ACHN (cell line): Measurements from ENCODE around the gene FNDC3B.
"Not testable (repeated sequence)": the region's sequence is repeated elsewhere in the genome, so short reads cannot be mapped to it uniquely, and the experiment has no call there.

ENCODE experiments used
- DNase-seq: peaks from one replicate; pipeline ENCODE4 v3.0.0-alpha.2; 2015
- in situ Hi-C: cut with HindIII; loops from 2 replicates; pipeline ENCODE4 v1.10.0; 2017; ENCODE audit warnings: low sequenced_read_pairs, low pct_ligation_motif_present, low pct_unique_long_range_greater_than_20kb

FNDC3B gene

GRCh38 chr3:172082820-172083513 is 43.6 kb downstream of the FNDC3B start:
- in situ Hi-C loops = no loop called here
- DNase-seq = no peak

DNA sequence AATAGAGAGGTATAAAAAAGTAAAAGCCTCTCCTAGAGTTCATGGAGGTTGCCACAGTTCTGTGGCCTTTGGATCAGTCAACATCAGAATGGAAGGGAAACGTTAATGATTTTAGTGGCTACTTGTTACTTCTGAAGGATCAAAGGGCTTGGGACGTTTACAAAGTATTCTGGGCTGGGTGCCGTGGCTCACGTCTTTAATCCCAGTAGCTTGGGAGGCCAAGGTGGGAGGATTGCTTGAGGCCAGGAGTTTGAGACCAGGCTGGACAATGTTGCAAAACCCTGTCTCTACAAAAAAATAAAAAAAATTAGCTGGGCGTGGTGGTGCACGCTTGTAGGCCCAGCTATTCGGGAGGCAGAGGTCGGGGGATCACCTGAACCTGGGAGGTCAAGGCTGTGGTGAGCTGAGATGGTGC is 44.6 kb downstream of the FNDC3B start:
- no peak for DNase-seq
- in situ Hi-C loops = no loop called here

GRCh38 chr3:172084871-172085556 is 45.6 kb downstream of the FNDC3B start:
- in situ Hi-C loops = no loop called here

DNA sequence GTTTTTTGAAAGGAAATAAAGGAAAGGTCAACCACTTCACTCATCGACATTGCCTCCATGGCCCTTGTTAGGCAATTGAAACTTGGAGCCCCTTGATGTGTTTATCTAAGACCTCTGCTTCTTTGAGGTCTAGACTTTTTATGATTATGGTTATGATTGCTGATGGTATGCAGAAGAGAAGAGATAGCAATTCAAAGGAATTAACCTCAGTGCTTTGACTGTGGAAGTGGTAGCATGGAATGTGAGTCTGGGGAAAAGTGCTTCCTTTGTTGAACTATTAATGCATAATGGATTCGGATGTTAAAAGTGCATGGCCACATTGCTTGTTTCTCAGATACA is 46.1 kb downstream of the FNDC3B start:
- in situ Hi-C loops = no loop called here

More at GRCh38 chr3:172084871-172085556, 45.6 kb downstream of the FNDC3B start:
- DNase-seq = no peak

GRCh38 chr3:172086071-172086470 is 46.7 kb downstream of the FNDC3B start:
- DNase-seq = no peak
- in situ Hi-C loops = no loop called here

More for the DNA sequence above, 46.1 kb downstream of the FNDC3B start:
- no peak for DNase-seq

DNA sequence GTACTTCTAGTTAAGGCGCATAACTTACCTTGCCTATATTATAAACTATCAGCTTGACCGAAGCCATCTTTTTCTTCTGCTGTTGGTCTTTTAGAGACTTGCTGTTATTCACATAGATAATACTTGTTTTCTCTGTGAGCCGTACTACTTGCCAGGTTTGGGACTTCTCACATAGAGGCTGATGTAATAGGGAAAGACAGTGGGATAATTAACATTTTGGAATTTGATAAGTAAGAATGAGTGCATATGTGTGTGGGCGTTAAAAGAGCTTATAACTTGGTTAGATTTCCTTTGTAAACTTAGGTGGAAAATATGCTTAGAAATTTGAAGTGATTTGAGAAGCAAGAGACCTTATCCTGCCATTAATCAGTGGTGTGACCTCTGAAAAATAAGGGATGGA is 47.8 kb downstream of the FNDC3B start:
- no peak for DNase-seq
- in situ Hi-C loops = no loop called here

DNA sequence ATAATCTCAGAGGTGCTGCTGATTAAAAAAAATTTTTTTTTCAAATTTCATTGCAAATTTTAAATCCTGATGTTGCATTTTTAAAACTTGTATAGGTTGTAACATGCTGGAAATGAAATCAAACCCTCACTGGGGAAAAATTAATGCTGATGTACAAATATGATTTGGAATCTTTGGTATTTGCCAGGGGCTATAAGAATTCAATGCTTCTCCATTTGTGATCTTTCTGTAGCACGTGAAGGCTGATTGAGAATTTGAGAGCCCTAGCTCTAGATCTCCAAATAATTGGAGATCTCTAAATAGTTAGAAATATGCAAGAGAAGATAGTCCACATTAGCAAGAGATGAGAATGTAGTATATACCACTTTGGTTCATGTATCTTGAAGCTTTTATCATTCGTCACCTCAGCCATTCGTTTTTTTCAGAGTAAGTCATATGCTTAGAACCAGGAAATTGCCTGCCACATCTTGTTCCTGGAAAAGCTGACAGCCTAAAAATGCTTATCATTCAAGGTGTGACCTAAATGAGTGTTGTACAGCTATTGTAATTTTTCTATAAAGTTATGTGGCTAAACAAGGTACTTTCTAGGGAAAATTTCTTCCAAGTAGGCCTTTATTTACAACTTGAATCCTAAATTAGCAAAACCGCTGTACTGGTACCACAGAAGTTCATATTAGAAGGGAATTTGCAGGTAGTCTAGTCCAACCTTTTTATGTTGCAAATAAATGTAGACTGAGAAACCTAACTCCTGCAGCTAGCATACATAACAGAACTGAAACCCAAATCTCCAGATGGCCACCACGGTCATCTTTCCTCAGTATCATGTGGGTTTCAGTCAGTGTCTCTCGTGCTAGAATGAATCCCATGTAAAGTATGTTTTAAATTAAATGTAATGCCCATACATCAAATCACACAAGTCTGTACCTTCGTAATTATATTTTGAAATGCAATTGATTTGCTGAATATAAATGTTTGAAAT is 48.5 kb downstream of the FNDC3B start:
- in situ Hi-C loops = no loop called here

GRCh38 chr3:172089250-172089649 is 49.9 kb downstream of the FNDC3B start:
- in situ Hi-C loops = no loop called here
- DNase-seq = no peak

More for the DNA sequence above, 48.5 kb downstream of the FNDC3B start:
- no peak for DNase-seq

- in situ Hi-C loops = no loop called here
- DNase-seq = no peak
These were observed 50.7 kb downstream of the FNDC3B start for GRCh38 chr3:172090035-172090434.

DNA sequence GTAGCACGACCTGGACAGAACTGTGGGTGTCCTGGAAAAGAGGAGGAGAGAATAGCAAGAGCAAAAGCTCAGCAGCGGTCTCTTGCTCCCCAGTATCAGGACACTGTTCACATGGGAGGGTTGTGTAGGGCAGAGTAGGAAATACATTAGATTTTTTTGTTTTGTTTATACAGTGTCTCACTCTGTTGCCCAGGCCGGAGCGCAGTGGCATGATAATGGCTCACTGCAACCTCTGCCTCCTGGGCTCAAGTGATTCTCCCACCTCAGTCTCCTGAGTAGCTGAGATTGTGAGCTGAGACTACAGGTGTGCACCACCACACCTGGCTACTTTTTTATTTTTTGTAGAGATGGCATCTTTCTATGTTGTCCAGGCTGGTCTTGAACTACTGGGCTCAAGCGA is 53.3 kb downstream of the FNDC3B start:
- no peak for DNase-seq
- in situ Hi-C loops = no loop called here

DNA sequence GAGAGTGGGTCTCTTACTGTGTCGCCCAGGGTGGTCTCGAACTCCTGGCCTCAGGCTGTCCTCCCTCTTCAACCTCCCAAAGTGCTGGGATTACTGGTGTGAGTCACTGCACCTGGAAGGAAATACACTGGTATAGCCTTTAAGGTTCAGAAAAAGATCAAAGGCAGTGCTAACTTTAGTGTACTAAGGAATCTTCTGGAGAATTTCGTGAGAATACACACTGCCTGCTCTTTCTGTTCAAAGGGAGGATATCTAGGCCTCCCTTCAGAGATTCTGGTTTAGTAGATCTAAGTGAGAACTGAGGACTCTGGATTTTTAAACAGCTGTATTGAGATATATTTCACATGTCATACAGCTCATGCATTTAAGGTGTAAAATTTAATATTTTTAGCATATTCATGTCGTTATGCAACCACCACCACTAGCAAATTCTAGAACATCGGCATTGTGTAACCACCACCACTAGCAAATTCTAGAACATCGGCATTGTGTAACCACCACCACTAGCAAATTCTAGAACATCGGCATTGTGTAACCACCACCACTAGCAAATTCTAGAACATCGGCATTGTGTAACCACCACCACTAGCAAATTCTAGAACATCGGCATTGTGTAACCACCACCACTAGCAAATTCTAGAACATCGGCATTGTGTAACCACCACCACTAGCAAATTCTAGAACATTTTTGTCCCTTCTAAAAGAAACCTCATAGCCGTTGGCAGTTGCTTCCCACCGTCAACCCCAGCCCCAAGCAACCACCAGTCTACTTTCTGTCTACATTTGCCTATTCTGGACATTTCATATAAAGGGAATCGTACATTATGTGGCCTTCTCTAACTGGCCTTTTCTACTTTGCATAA is 54.4 kb downstream of the FNDC3B start:
- in situ Hi-C loops, DNase-seq: not testable (repeated sequence)

DNA sequence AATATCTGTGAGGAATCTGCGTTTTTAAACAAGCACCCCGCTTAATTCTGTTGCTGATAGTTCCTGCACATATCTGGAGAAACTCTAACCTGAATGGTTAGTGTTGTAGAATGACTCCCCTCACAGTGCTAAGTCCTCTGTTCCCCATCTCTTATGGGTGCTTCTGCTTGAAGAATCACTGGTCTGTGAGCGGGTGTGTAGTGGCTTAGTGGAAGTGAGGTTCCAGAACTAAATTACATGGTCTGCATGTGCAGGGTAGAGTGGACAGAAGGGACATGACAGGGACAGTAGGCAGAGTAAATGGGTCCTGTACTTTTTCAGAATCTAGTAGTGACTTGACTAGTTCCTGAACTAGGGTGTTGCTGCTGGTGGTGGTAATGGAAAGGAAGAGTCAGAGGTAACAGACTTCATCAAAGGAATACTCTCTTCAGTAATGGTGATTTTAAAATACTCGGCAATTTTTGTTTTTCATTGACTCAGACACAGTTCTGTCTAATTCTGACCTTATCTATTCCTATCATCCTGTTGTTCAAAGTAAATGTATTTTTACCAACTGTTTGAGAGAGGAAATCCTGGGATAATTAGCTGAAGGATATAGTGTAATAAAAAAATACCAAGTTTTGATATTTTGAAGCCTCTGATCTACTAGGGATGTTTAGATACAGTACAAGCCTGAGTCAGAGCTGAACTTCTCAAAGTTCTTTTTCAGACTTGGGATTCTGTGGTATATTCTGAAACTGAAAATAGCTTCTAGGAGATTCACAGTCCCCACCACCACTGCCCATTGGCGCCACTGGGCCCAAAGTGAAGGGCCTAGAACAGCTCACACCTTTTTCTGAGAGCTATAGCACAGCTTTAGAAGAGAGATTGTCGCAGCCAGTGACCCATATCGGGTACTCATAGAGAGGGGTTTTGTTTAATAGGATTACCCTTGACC is 55.5 kb downstream of the FNDC3B start:
- in situ Hi-C loops = no loop called here
- no peak for DNase-seq

DNA sequence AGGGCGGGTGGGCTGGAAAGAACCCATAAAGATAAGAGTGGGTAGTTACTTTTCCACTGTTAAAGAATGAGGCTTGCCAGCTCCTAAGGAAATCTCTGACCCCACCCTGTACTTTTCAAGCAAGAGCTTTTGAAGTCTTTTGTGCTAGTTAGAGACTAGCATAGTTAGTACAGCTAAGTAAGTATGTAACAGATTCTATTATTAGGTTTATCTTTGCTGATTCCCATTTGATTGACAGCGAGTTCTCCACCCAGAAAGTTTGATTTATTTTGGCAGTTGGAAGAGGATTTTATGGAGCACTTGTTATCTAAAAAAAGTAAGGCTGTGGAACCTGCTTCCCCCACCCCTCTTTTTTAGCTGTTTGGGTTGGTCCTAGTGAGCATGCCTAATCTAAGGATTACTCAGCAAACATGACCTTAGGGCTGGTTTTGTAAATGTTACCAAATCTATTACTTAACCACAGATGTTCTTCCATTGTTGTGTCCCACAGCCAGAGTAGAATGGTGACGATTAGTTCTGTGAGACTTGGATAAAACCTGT is 57.6 kb downstream of the FNDC3B start:
- DNase-seq = no peak
- in situ Hi-C loops = no loop called here

- in situ Hi-C loops = no loop called here
- no peak for DNase-seq
These were observed 58.2 kb downstream of the FNDC3B start for GRCh38 chr3:172097585-172097984.

- DNase-seq = no peak
- in situ Hi-C loops = no loop called here
These were observed 59.5 kb downstream of the FNDC3B start for GRCh38 chr3:172098698-172099494.

GRCh38 chr3:172099495-172099808 is 60.1 kb downstream of the FNDC3B start:
- in situ Hi-C loops = no loop called here
- no peak for DNase-seq
